Urinary bladder (tissue), 4 donors: Measurements from ENCODE around the gene PLA2G1B. TPM values are rescaled to one million over a fixed set of nuclear protein-coding genes. Genes with fewer than 3 reads are reported as not detected.
A peak's percentile ranks its signal among the peaks of the same experiment; 100 is the strongest.

Source experiments
- DNase-seq: peaks from one replicate; pipeline ENCODE4 v3.0.0-alpha.2; 2015; ENCODE audit errors: extremely low spot score
- H3K27ac ChIP-seq: one replicate; pipeline ENCODE4 v1.5.1; 2013; ENCODE audit warnings: low read depth, mild to moderate bottlenecking, moderate library complexity
- H3K36me3 ChIP-seq: one replicate; pipeline ENCODE4 v1.6.1; 2013; ENCODE audit warnings: mild to moderate bottlenecking, moderate library complexity; ENCODE audit not compliant: insufficient read depth
- H3K4me1 ChIP-seq: one replicate; pipeline ENCODE4 v1.6.1; 2013; ENCODE audit warnings: mild to moderate bottlenecking, moderate library complexity; ENCODE audit not compliant: insufficient read depth
- H3K4me3 ChIP-seq: one replicate; pipeline ENCODE4 v1.5.1; 2013; ENCODE audit warnings: low read depth, low read length
- WGBS: extraction: QIAGEN DNeasy Blood & Tissue Kit; methylation state at CpG from one replicate; pipeline ENCODE4 v1.1.7; 2013; 5-methylcytosine and 5-hydroxymethylcytosine counted together
- polyA plus RNA-seq: library from polyadenylated mRNA; stranded (reverse); fragments of 200-250 nt; gene quantifications from one replicate; pipeline ENCODE4 v1.2.3, GENCODE V29; 2013
- total RNA-seq: library from RNA; depleted of rRNA; stranded (reverse); fragments of >200 nt; gene quantifications from one replicate; pipeline ENCODE4 v1.2.3, GENCODE V29; 2014
- donor health status: healthy with polysubstance abuse.
- donor health status: healthy.

The PLA2G1B gene
- total RNA-seq (0.90 TPM), polyA plus RNA-seq (0.60 TPM)

DNA sequence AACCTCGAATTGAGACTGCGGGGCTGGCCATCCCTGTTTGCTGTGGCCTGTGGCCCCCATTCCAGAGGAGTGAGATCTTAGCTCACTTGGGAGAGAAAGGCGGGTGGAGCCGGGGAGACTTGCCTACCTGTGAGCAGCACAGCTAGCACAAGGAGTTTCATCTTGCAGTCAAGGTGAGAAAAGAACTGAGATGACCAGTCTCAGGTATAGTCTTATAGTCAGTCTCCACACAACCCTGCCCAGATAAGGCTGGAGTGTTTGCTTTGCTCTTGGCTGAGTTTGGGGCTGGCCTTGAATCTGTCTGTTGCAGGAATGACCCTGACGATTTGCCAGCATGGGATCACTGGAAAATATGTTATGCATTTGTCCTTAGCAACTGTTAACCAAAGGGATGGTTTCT lies at the start of gene PLA2G1B:
TSS of gene PLA2G1B (minus strand) at position 187 of the 400 bp plus-strand sequence. CDS start at position 161, 26 bp downstream.
- no peaks in the 10 kb centered on the region for H3K4me1 ChIP-seq
- WGBS = 67% methylated on average over 5 of the region's 5 CpGs
- no peaks in the 10 kb centered on the region for H3K36me3 ChIP-seq
- no peak within 1 kb of the TSS for H3K27ac ChIP-seq
- no peak within 1 kb of the TSS for H3K4me3 ChIP-seq
- no peak for DNase-seq

DNA sequence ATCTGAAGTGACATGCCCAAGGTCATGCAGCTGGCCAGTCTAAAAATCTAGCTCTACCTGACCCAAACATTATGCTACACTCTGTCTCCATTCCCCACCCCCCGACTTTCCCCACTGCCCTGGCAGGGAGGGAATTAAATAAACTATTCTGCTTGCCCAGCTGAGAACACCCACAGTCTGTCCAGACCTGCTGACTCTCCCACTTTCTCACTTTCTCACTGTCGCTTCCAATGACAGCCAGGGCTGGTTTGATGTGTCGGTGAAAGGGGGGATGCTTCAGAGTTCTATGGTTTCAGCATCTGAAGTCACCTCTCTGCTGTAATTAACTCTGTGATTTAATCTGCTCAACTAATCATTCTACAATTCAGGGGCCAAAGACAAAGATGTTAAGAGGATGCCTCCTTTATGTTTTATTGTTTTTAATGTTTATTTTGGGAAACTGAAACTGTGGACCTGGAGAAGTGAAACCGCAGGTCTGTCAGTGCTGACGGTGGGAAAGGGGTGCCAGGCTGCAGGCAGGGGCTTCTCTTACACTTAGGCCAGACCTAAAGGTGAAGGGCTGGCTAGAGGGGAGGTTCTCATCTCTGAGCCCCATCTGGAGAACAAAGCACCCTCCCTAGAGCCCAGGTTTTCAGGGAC lies 49.5 kb upstream of the PLA2G1B start:
- Histone ChIP-seq H3K27ac (no peak overlapping the region), H3K4me1 (no peaks in the 10 kb centered on the region), H3K36me3 (no peaks in the 10 kb centered on the region), H3K4me3 (no peak overlapping the region)
- DNase-seq = no peak
- 31% methylated on average over 5 of the region's 5 CpGs for WGBS

DNA sequence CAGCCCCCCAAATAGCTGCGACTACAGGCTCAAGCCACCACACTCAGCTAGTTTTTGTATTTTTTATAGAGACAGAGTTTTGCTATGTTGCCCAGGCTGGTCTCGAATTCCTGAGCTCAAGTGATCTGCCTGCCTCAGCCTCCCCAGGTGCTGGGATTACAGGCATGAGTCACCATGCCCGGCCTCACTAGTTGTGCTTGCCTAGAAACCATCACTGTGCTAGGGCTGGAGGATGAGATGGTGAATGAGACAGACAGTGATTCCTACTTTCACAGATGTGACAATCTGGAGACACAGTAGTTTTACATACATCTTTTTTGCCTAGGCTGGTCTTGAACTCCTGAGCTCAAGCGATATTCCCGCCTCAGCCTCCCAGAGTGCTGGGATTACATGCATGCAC lies 48.8 kb upstream of the PLA2G1B start:
- Histone ChIP-seq H3K27ac (no peak overlapping the region), H3K36me3 (no peaks in the 10 kb centered on the region), H3K4me1 (no peaks in the 10 kb centered on the region), H3K4me3 (no peak overlapping the region)
- no peak for DNase-seq
- WGBS = 73% methylated on average over 5 of the region's 5 CpGs

DNA sequence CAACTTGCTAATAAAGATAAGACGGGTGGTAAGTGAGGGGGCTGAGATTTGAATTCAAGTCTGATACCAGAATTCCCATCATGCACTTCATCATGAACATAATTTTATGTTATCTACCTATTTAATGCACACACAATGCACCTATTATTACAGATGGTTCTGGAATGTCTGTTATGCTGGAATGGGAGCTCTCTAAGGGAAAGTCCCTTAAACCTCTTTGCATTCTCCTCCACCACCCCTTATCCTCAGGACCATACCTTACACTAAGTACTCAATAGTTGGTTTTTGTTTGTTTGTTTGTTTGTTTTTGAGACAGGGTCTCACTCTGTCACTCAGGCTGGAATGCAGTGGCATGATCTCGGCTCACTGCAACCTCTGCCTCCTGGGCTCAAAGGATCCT lies 48.4 kb upstream of the PLA2G1B start:
- H3K36me3 ChIP-seq = no peaks in the 10 kb centered on the region
- 30% methylated on average over 2 of the region's 2 CpGs for WGBS
- H3K4me3 ChIP-seq = no peak overlapping the region
- DNase-seq = no peak
- no peak overlapping the region for H3K27ac ChIP-seq
- H3K4me1 ChIP-seq = no peaks in the 10 kb centered on the region

DNA sequence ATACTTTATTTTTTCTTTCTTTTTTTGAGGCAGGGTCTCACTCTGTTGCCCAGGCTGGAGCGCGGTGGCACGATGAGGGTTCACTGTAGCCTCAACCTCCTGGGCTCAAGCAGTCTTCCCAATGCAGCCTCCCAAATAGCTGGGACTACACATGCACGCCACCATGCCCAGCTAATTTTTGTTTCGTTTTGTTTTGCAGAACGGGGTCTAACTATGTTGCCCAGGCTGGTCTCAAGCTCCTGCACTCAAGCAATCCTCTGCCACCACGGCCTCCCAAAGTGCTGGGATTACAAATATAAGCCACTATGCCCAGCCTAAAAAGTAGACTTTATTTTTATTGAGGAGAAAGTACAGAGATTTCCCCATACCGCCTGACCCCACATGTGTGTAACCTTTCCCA lies 46.1 kb upstream of the PLA2G1B start:
- no peak overlapping the region for H3K4me3 ChIP-seq
- H3K27ac ChIP-seq = no peak overlapping the region
- H3K36me3 ChIP-seq = no peaks in the 10 kb centered on the region
- no peak for DNase-seq
- 89% methylated on average over 8 of the region's 8 CpGs for WGBS
- H3K4me1 ChIP-seq = no peaks in the 10 kb centered on the region

DNA sequence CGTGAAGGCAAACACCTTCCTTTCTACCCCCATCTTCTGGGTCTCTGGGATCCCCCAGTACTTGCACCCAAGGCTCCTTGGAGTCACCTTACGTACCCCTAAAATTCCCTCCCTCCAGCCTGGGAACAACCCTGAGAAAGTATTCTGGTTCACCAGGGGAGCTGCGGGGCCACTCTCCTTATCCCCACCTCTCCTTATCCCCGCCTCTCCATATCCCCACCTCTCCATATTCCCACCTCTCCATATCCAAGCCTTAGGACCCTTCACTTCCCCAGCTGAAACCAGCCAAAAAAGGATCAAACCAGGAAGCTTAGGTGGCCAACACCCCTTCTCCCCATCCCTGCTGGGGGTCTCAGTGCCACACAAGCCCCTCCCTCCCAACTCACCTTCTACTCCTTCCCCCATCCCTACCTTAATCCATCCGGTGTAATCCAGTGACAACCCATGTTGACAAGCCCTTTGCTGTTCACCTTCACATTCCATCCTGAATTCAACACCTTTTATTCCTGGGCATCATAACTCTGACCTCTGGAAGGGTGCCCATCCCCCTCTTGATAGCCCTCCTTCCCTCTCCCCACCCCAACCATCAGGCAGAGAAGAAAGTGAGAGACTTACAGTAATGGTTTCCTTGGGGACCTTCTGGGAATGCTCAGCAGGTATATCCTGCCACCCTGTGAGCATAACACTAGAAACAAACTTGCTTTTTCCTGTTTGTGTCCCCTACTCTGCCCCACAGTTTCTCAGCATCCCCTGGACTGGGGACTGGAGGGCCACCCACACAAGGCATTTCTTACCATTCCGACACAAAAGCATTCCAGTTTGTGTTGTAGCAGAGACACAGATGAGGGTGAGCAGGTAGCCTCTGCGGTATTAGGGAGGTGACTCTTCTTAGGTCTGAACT lies 43.0 kb upstream of the PLA2G1B start:
- Histone ChIP-seq H3K36me3 (no peaks in the 10 kb centered on the region), H3K4me1 (no peaks in the 10 kb centered on the region), H3K4me3 (no peak overlapping the region), H3K27ac (no peak overlapping the region)
- no peak for DNase-seq
- 33% methylated on average over 7 of the region's 7 CpGs for WGBS

DNA sequence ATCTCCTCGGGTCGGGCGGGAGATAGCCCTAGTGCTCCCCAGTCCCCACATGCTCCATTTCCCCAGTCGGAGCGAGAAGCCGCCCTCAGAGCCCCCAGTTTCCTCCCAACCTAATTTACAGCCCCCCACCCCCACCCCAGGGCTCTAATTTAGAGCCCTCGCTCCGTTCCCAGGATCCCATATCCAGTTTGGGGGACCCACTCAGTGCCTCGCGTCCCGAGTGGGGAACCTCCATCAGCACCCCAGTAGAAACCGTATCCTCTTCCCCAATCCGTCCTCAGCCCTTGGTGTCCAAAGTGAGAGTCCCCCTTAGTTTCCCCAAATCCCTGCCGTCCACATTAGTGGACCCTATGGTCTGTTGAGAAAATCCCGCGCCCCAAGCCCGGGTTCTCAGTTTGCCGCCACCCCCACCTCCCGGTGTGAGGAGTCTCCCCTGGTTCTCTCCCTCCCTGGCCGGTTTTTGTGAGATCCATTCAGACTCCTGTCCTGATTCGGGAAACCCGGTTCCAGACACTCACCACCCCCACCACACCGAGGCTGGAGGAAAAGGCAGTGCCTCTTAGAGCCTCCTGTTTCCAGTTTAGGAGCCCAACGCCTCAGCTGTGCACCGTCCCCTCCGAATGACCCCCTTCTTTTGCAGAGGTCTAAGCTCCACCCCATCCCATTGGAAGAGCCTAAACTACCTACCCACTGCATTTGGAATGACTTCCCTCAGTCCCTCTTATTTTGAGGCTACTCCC lies 42.2 kb upstream of the PLA2G1B start:
- 2% methylated on average over 26 of the region's 26 CpGs for WGBS
- H3K27ac ChIP-seq = no peak overlapping the region
- H3K4me1 ChIP-seq = no peaks in the 10 kb centered on the region
- H3K4me3 ChIP-seq = peak overlapping the region; percentile 67
- H3K36me3 ChIP-seq = no peaks in the 10 kb centered on the region
- no peak for DNase-seq

DNA sequence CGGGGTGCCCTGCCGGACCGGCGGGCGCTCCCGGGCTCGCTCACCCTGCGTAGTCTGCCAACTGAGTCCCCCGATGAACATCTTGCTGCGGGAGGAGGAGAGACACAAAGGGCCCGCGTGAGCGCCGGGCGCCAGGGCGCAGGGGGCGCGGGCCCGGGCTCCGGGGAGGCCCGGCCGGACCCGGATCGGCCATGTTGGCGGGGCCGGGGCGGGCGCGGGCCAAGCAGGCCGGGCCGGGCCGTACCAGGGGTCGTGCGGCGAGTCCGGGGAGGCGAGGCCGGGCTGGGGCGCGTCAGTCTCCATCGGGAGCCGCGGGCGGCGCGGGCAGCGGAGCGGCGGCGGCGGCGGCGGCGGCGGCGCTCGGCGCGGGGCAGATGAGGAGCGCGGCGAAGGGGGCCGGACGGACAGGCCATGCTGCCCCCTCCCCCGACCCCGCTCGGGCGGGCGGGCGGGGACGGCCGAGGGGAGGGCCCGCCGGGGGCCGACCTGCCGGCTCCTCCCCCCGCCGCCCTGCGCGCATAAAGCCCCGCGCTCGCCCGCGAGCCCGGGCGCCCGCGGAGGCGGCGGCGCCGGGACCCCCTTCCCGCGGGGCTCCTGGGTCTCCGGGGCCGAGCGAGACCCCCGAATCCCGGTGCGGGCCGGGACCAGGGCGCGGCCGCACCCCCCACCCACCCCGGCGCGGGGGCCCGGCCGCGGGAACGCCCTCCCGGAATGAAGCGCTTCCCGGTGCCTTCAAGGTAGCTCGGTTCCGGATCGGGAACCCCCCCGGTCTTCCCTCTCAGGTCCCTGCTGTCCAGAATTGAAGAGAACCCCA lies 41.4 kb upstream of the PLA2G1B start, which contains the start of gene MSI1:
TSS of gene MSI1 (minus strand) at position 376 of the 814 bp plus-strand sequence. CDS start at position 303, 73 bp downstream.
- H3K27ac ChIP-seq = no peak within 1 kb of the TSS

DNA sequence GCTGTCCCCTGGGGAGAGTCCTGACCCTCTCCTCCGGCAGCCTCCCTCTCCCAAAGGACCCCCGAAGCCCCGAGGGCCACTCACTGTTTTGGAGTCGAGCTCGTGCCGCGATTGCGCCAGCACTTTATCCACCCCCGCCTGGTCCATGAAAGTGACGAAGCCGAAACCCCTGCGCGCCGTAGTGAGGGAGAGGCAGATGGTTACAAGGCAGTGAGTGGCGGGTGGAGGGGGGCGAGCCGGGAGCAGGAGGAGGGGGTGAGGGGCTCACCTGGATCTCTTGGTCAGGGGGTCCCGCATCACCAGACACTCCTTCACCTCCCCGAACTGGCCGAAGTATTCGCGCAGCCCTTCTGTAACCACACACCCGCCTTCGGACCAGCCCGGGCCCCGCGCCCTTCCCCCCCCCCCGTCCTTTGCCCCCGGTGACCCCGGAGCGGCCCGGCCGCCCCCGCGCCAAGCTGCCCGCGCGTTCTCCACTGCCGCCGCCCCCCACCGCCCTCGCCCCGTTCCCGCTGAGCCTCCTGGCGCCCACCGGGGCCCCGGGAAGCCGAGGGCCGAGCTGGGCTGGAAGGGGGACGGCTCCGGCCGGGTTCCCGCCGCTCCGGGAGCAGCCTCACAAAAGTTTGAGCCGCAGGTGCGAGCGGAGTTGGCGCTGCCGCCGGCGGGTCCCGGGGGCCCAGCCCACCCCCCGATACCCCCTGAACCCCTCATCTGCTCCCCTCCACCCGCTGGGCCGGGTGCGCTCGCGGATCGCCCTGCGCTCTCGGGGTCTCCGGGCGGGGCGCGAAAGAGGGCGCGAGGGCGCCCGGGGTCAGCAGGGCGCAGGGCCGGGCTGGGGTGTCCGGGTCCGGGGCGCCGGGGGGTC lies 40.6 kb upstream of the PLA2G1B start:
- H3K4me1 ChIP-seq = no peaks in the 10 kb centered on the region
- no peak for DNase-seq
- WGBS = 5% methylated on average over 86 of the region's 86 CpGs
- no peaks in the 10 kb centered on the region for H3K36me3 ChIP-seq
- H3K27ac ChIP-seq = no peak overlapping the region
- peak overlapping the region; percentile 67 for H3K4me3 ChIP-seq

More for the DNA sequence above, 41.4 kb upstream of the PLA2G1B start, which contains the start of gene MSI1:
- peak within 1 kb of the TSS; percentile 67 for H3K4me3 ChIP-seq
- no peaks in the 10 kb centered on the region for H3K36me3 ChIP-seq
- no peak for DNase-seq
- under 1% methylated on average over 105 of the region's 119 CpGs for WGBS
- H3K4me1 ChIP-seq = no peaks in the 10 kb centered on the region

DNA sequence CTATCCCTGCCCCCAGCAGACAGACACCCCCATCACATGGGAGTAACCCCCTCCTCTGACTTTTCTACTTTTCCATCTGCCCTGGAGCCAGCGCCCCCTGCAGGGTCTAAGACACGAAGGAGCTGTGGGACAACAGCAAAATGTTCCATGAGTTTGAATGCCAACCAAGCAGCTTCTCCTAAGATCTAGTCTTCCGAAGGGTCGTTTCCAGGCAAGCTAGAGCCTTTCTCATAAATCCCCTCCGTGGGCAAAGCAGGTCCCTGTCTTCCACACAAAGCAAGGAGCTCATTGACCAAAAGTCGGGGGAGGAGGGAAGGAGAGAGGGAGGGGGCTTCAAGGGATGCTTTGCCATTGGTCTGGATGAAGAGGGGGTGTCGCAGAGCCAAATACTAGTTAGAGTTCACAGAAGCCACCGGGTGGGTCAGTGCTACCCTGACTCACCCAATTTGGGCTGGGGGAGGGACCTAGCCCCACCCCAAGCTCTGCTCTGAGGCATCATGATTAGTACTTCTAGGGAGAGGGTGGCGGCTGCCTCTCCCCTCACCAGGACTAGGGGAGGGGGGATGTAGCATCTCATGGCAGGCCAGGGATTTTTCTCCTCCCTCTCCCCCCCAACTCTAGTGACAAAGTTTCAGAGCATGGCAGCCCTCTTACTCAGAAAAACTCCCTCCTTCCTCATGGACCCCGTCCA lies 39.8 kb upstream of the PLA2G1B start:
- WGBS = 60% methylated on average over 10 of the region's 10 CpGs
- H3K27ac ChIP-seq = no peak overlapping the region
- H3K4me3 ChIP-seq = peak overlapping the region; percentile 67
- no peak for DNase-seq
- no peaks in the 10 kb centered on the region for H3K36me3 ChIP-seq
- no peaks in the 10 kb centered on the region for H3K4me1 ChIP-seq

DNA sequence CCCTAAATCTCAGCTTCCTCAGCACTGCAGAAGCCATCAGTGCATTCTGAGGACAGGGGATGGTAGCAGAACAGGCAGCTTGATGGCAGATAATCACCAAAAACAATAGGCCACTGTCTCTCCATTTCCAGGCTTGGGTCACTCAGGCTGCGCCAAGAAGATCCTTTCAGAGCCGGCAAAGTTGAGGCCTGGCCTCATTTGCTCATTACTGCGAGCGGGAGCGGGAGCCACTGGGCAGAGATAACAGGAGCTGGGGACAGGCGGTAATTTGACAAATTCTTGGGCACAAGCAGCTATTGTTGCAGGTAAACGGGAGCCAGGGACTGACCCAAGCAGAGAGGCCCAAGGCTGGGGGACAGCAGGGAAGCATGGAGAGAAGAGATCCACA lies 39.3 kb upstream of the PLA2G1B start:
- Histone ChIP-seq H3K27ac (no peak overlapping the region), H3K4me3 (no peak overlapping the region), H3K36me3 (no peaks in the 10 kb centered on the region), H3K4me1 (no peaks in the 10 kb centered on the region)
- DNase-seq = no peak
- 86% methylated on average over 7 of the region's 7 CpGs for WGBS

DNA sequence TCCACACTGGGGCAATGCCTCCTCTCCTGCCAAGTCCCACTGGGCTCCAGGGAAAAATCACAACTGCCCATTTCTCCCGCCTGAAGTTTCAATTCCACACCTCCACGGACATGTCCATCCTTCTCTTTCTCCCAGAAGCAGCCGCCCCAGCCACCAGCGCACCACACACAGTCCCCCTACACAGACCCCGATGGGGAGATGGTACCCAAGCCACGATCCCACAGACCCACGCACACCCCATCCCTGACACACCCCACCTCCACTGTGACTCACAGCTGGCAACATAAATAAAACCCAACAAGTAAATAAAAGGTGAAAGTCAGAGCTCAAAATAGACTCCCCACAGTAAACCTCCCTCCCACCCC lies 38.7 kb upstream of the PLA2G1B start:
- Histone ChIP-seq H3K27ac (no peak overlapping the region), H3K4me3 (no peak overlapping the region), H3K4me1 (no peaks in the 10 kb centered on the region), H3K36me3 (no peaks in the 10 kb centered on the region)
- WGBS = 90% methylated on average over 7 of the region's 7 CpGs
- DNase-seq = no peak
